Keratinocyte (primary cell): Measurements from ENCODE around the gene PPARD.

ENCODE experiments used
- EZH2 ChIP-seq: IDR thresholded peaks from one replicate; pipeline ENCODE4 v1.6.1; 2012; ENCODE audit warnings: inconsistent platforms, mild to moderate bottlenecking, low read length, moderate library complexity
- TF ChIP-seq, protein P1 (sequence below), 3 experiments: IDR thresholded peaks in 1 of 3; conservative IDR thresholded peaks in 1 of 3; optimal IDR thresholded peaks in 1 of 3; 2 replicates in 2 of 3; 3 replicates in 1 of 3; pipeline versions ENCODE3 to v1.5.1; 2011; ENCODE audit warnings: low read length in 3 of 3, mild to moderate bottlenecking in 3 of 3, moderate library complexity in 2 of 3, control low read depth in 1 of 3, inconsistent platforms in 1 of 3; ENCODE audit not compliant: insufficient read depth in 2 of 3; ENCODE audit errors: extremely low read depth in 1 of 3

DNA sequence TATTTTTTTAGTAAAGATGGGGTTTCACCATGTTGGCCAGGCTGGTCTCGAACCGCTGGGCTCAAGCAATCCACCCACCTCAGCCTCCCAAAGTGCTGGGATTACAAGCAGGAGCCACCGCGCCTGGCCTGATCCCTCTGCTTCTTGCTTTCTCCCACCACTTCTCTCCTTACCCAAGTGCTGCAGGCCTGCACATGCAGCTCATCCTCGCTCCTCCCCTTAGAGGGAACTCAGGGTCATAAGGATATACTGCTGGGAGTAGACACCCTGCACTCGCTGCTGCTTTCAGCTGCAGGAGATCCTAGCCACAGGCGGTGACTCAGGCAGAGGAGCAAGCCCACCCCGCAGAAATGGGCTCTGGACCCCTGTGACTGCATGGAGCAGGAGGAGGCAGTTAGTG is 69.7 kb downstream of the PPARD start:
- TF ChIP-seq, protein P1, sequence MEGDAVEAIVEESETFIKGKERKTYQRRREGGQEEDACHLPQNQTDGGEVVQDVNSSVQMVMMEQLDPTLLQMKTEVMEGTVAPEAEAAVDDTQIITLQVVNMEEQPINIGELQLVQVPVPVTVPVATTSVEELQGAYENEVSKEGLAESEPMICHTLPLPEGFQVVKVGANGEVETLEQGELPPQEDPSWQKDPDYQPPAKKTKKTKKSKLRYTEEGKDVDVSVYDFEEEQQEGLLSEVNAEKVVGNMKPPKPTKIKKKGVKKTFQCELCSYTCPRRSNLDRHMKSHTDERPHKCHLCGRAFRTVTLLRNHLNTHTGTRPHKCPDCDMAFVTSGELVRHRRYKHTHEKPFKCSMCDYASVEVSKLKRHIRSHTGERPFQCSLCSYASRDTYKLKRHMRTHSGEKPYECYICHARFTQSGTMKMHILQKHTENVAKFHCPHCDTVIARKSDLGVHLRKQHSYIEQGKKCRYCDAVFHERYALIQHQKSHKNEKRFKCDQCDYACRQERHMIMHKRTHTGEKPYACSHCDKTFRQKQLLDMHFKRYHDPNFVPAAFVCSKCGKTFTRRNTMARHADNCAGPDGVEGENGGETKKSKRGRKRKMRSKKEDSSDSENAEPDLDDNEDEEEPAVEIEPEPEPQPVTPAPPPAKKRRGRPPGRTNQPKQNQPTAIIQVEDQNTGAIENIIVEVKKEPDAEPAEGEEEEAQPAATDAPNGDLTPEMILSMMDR (optimal IDR thresholded peaks at IDR 0.05 in 1 of 3, IDR thresholded peaks at IDR 0.05 in 1 of 3, conservative IDR thresholded peaks at IDR 0.05 in 1 of 3; ENCODE audit: extremely low read depth in 1 of 3, insufficient read depth in 2 of 3, low read length in 3 of 3) = no peak
- no peak for TF ChIP-seq EZH2
